Measurements from ENCODE around the gene CYP2S1.

DNA sequence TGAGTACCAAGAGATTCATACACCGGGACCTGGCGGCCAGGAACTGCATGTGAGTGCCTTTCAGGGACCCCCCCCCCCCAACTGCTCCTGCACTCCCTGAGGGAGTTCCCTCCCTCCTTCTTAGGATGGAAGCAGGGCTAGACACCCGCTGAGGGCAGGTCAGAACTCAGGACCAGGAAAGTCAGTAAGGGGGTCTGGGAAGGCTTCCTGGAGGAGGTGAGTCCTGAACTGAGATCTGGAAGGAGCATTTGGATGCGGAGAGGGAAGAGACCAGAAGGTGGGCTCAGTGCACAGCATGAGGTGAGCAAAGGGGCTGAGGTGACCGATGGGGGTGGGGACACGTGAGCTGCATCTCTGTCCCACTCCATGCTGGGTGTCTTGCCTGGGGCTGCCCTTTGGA is 60.6 kb downstream of the CYP2S1 start:
- TF ChIP-seq CTCF (conservative IDR thresholded peaks at IDR 0.05; ENCODE audit: low read depth in 2 of 2) (no peak), POLR2AphosphoS5 (IDR thresholded peaks at IDR 0.05; ENCODE audit: low read depth) (no peak), EZH2 (IDR thresholded peaks at IDR 0.05; ENCODE audit: low read depth, unreplicated experiment) (no peak), NANOG (IDR thresholded peaks at IDR 0.05; ENCODE audit: borderline replicate concordance) (no peak), EZH2phosphoT487 (IDR thresholded peaks at IDR 0.05; ENCODE audit: unreplicated experiment) (no peak)
- TF ChIP-seq, protein P1, sequence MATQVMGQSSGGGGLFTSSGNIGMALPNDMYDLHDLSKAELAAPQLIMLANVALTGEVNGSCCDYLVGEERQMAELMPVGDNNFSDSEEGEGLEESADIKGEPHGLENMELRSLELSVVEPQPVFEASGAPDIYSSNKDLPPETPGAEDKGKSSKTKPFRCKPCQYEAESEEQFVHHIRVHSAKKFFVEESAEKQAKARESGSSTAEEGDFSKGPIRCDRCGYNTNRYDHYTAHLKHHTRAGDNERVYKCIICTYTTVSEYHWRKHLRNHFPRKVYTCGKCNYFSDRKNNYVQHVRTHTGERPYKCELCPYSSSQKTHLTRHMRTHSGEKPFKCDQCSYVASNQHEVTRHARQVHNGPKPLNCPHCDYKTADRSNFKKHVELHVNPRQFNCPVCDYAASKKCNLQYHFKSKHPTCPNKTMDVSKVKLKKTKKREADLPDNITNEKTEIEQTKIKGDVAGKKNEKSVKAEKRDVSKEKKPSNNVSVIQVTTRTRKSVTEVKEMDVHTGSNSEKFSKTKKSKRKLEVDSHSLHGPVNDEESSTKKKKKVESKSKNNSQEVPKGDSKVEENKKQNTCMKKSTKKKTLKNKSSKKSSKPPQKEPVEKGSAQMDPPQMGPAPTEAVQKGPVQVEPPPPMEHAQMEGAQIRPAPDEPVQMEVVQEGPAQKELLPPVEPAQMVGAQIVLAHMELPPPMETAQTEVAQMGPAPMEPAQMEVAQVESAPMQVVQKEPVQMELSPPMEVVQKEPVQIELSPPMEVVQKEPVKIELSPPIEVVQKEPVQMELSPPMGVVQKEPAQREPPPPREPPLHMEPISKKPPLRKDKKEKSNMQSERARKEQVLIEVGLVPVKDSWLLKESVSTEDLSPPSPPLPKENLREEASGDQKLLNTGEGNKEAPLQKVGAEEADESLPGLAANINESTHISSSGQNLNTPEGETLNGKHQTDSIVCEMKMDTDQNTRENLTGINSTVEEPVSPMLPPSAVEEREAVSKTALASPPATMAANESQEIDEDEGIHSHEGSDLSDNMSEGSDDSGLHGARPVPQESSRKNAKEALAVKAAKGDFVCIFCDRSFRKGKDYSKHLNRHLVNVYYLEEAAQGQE (IDR thresholded peaks at IDR 0.05; ENCODE audit: unreplicated experiment) = no peak
- TF ChIP-seq, protein P2, sequence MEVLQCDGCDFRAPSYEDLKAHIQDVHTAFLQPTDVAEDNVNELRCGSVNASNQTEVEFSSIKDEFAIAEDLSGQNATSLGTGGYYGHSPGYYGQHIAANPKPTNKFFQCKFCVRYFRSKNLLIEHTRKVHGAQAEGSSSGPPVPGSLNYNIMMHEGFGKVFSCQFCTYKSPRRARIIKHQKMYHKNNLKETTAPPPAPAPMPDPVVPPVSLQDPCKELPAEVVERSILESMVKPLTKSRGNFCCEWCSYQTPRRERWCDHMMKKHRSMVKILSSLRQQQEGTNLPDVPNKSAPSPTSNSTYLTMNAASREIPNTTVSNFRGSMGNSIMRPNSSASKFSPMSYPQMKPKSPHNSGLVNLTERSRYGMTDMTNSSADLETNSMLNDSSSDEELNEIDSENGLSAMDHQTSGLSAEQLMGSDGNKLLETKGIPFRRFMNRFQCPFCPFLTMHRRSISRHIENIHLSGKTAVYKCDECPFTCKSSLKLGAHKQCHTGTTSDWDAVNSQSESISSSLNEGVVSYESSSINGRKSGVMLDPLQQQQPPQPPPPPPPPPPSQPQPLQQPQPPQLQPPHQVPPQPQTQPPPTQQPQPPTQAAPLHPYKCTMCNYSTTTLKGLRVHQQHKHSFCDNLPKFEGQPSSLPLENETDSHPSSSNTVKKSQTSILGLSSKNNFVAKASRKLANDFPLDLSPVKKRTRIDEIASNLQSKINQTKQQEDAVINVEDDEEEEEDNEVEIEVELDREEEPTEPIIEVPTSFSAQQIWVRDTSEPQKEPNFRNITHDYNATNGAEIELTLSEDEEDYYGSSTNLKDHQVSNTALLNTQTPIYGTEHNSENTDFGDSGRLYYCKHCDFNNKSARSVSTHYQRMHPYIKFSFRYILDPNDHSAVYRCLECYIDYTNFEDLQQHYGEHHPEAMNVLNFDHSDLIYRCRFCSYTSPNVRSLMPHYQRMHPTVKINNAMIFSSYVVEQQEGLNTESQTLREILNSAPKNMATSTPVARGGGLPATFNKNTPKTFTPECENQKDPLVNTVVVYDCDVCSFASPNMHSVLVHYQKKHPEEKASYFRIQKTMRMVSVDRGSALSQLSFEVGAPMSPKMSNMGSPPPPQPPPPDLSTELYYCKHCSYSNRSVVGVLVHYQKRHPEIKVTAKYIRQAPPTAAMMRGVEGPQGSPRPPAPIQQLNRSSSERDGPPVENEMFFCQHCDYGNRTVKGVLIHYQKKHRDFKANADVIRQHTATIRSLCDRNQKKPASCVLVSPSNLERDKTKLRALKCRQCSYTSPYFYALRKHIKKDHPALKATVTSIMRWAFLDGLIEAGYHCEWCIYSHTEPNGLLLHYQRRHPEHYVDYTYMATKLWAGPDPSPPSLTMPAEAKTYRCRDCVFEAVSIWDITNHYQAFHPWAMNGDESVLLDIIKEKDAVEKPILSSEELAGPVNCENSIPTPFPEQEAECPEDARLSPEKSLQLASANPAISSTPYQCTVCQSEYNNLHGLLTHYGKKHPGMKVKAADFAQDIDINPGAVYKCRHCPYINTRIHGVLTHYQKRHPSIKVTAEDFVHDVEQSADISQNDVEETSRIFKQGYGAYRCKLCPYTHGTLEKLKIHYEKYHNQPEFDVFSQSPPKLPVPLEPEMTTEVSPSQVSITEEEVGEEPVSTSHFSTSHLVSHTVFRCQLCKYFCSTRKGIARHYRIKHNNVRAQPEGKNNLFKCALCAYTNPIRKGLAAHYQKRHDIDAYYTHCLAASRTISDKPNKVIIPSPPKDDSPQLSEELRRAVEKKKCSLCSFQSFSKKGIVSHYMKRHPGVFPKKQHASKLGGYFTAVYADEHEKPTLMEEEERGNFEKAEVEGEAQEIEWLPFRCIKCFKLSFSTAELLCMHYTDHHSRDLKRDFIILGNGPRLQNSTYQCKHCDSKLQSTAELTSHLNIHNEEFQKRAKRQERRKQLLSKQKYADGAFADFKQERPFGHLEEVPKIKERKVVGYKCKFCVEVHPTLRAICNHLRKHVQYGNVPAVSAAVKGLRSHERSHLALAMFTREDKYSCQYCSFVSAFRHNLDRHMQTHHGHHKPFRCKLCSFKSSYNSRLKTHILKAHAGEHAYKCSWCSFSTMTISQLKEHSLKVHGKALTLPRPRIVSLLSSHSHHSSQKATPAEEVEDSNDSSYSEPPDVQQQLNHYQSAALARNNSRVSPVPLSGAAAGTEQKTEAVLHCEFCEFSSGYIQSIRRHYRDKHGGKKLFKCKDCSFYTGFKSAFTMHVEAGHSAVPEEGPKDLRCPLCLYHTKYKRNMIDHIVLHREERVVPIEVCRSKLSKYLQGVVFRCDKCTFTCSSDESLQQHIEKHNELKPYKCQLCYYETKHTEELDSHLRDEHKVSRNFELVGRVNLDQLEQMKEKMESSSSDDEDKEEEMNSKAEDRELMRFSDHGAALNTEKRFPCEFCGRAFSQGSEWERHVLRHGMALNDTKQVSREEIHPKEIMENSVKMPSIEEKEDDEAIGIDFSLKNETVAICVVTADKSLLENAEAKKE (CRISPR knock-in tag; IDR thresholded peaks at IDR 0.05) = no peak

Measured in GM23338 (cell line).